Calu3 (cell line): ENCODE results near the gene SPSB1. TPM values are rescaled to one million over a fixed set of nuclear protein-coding genes. Genes with fewer than 3 reads are reported as not detected.

ENCODE experiments used
- BruUV-seq: library from RNA; stranded (reverse); fragments of 400-500 nt; replicated peaks from 2 replicates; lab custom pipeline; 2021; lab: Mats Ljungman, UMichigan
- CTCF ChIA-PET: fragments of 300-600 bp; sonication (Branson Sonifier 250); formaldehyde crosslinking; loops from one replicate; lab custom pipeline; 2022; ENCODE audit warnings: antibody characterized with exemption; lab: Charles Lee
- DNase-seq: peaks from one replicate; pipeline ENCODE4 v3.0.0; 2022
- H3K27ac Mint-ChIP-seq: one replicate; pipeline ENCODE4 v1.8.0; 2022; ENCODE audit warnings: mixed read lengths; ENCODE audit not compliant: unreplicated experiment
- H3K27me3 Mint-ChIP-seq: one replicate; pipeline ENCODE4 v1.8.0; 2022; ENCODE audit warnings: mixed read lengths; ENCODE audit not compliant: unreplicated experiment
- H3K36me3 Mint-ChIP-seq: one replicate; pipeline ENCODE4 v1.8.0; 2022; ENCODE audit warnings: mild to moderate bottlenecking, moderate library complexity, mixed read lengths; ENCODE audit not compliant: insufficient read depth, unreplicated experiment
- H3K4me1 Mint-ChIP-seq: one replicate; pipeline ENCODE4 v1.8.0; 2022; ENCODE audit warnings: mild to moderate bottlenecking, low read depth, mixed read lengths; ENCODE audit not compliant: unreplicated experiment
- H3K4me3 Mint-ChIP-seq: one replicate; pipeline ENCODE4 v1.8.0; 2022; ENCODE audit warnings: mild to moderate bottlenecking, low read depth, moderate library complexity, mixed read lengths; ENCODE audit not compliant: unreplicated experiment
- H3K9me3 Mint-ChIP-seq: one replicate; pipeline ENCODE4 v1.8.0; 2022; ENCODE audit warnings: low read depth, mixed read lengths; ENCODE audit not compliant: unreplicated experiment
- CTCF ChIP-seq: fragments of 200-600 bp; IDR thresholded peaks from one replicate; pipeline ENCODE4 v1.8.0; 2022; ENCODE audit warnings: antibody characterized with exemption; ENCODE audit not compliant: unreplicated experiment
- intact Hi-C: fragments of 100-400 bp; cut with micrococcal nuclease; formaldehyde crosslinking; loops from one replicate; pipeline ENCODE4 v1.10.0; 2022; ENCODE audit not compliant: unreplicated experiment
- total RNA-seq: library from RNA; stranded (reverse); gene quantifications from 2 replicates; pipeline ENCODE4 v1.2.3, GENCODE V29; 2022

Gene SPSB1
- total RNA-seq, 1 experiment from 2014 or later: 4.9 TPM

GRCh38 chr1:9319208-9319788, 26.6 kb downstream of the SPSB1 start:
- no peak for TF ChIP-seq CTCF
- Mint-ChIP-seq H3K36me3 (no peaks in the 10 kb centered on the region), H3K9me3 (no peaks in the 10 kb centered on the region), H3K4me1 (no peaks in the 10 kb centered on the region), H3K27me3 (no peaks in the 10 kb centered on the region), H3K4me3 (no peak overlapping the region), H3K27ac (no peak overlapping the region)
- no TSS peak for BruUV-seq
- intact Hi-C loops: no loop called here
- DNase-seq: no peak
- CTCF ChIA-PET: no interaction called here

DNA sequence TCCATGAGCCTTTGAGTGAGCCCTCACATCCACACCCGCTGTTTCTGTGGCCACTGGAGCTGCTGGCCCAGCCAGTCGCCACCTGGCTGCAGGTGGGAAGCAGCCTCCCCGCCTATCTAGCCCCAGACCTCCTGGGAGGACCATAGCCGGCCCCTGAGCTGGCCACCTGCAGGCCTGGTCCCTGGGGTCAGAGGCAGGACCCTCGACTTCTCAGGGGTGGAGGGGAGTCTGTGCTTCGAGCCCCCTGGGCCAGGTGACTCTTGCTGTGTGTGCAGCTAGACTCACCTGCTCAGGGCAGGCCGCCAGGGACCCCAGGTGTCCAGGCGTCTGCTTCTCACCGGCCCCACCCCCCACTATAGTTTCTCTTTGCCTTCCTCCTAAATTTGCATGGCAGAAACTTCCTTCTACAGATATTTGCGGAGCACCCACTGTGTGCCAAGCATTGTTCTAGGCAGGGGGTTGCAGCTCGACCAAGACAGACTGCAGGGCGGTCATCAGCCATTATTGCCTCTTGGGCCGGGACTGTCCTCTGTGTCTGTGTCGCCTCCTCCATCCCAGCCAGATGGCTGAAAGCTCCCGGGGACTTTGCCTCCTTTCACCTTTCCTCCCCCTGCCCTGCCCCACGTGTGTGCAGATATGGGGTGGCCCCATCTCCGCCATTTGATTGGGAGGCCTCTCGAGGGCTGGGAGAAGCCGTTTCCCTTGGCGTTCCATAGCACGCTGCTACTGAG, 27.3 kb downstream of the SPSB1 start:
- Mint-ChIP-seq H3K9me3 (no peaks in the 10 kb centered on the region), H3K27me3 (no peaks in the 10 kb centered on the region), H3K4me1 (no peaks in the 10 kb centered on the region), H3K4me3 (no peak overlapping the region), H3K27ac (no peak overlapping the region), H3K36me3 (no peaks in the 10 kb centered on the region)
- BruUV-seq: no TSS peak
- CTCF ChIA-PET: no interaction called here
- no peak for TF ChIP-seq CTCF
- intact Hi-C loops: no loop called here
- no peak for DNase-seq

GRCh38 chr1:9320520-9321479, 28.1 kb downstream of the SPSB1 start:
- no peaks in the 10 kb centered on the region for H3K36me3 Mint-ChIP-seq
- no peaks in the 10 kb centered on the region for H3K27me3 Mint-ChIP-seq
- no TSS peak for BruUV-seq

More at GRCh38 chr1:9320520-9321479, 28.1 kb downstream of the SPSB1 start:
- no peak overlapping the region for H3K27ac Mint-ChIP-seq
- CTCF ChIA-PET: no interaction called here
- H3K9me3 Mint-ChIP-seq: no peaks in the 10 kb centered on the region
- no peak overlapping the region for H3K4me3 Mint-ChIP-seq
- no peaks in the 10 kb centered on the region for H3K4me1 Mint-ChIP-seq
- intact Hi-C loops: no loop called here
- no peak for TF ChIP-seq CTCF
- no peak for DNase-seq
